Measurements from ENCODE around the gene TBCD.
"Not testable (repeated sequence)": the region's sequence is repeated elsewhere in the genome, so short reads cannot be mapped to it uniquely, and the experiment has no call there.

The TBCD gene

GRCh38 chr17:82781894-82782274, 30.0 kb downstream of the TBCD start:
- Histone ChIP-seq H3K36me3 (ENCODE audit: insufficient read depth, low read length) (peaks cover 32% of the 10 kb centered on the region), H3K9me3 (ENCODE audit: low read length) (no peaks in the 10 kb centered on the region), H3K4me1 (ENCODE audit: insufficient read depth, low read length) (peaks cover 4% of the 10 kb centered on the region), H2AFZ (ENCODE audit: low read depth, low read length) (no peak overlapping the region), H3K27me3 (ENCODE audit: insufficient read depth, low read length) (no peaks in the 10 kb centered on the region), H3K4me3 (ENCODE audit: low read length) (no peak overlapping the region)

- Histone ChIP-seq H3K4me1 (ENCODE audit: insufficient read depth, low read length) (peaks cover 4% of the 10 kb centered on the region), H3K9me3 (ENCODE audit: low read length) (no peaks in the 10 kb centered on the region), H2AFZ (ENCODE audit: low read depth, low read length) (no peak overlapping the region), H3K27me3 (ENCODE audit: insufficient read depth, low read length) (no peaks in the 10 kb centered on the region), H3K4me3 (ENCODE audit: low read length) (no peak overlapping the region), H3K36me3 (ENCODE audit: insufficient read depth, low read length) (peaks cover 30% of the 10 kb centered on the region)
These were observed 30.9 kb downstream of the TBCD start for GRCh38 chr17:82782657-82783207.

- Histone ChIP-seq H3K36me3 (ENCODE audit: insufficient read depth, low read length) (peaks cover 30% of the 10 kb centered on the region), H3K4me1 (ENCODE audit: insufficient read depth, low read length) (peaks cover 4% of the 10 kb centered on the region), H3K9me3 (ENCODE audit: low read length) (no peaks in the 10 kb centered on the region), H3K27me3 (ENCODE audit: insufficient read depth, low read length) (no peaks in the 10 kb centered on the region), H2AFZ (ENCODE audit: low read depth, low read length) (no peak overlapping the region), H3K4me3 (ENCODE audit: low read length) (no peak overlapping the region)
These were observed 31.6 kb downstream of the TBCD start for GRCh38 chr17:82783498-82783897.

GRCh38 chr17:82785581-82785980, 33.7 kb downstream of the TBCD start:
- H3K9me3 ChIP-seq (ENCODE audit: low read length); H2AFZ ChIP-seq (ENCODE audit: low read depth, low read length); H3K4me3 ChIP-seq (ENCODE audit: low read length); H3K27me3 ChIP-seq (ENCODE audit: insufficient read depth, low read length); H3K4me1 ChIP-seq (ENCODE audit: insufficient read depth, low read length): not testable (repeated sequence)
- H3K36me3 ChIP-seq (ENCODE audit: insufficient read depth, low read length): peaks cover 40% of the 10 kb centered on the region

- peaks cover 44% of the 10 kb centered on the region for H3K36me3 ChIP-seq (ENCODE audit: insufficient read depth, low read length)
- H3K27me3 ChIP-seq (ENCODE audit: insufficient read depth, low read length): no peaks in the 10 kb centered on the region
- no peak overlapping the region for H2AFZ ChIP-seq (ENCODE audit: low read depth, low read length)
- H3K4me3 ChIP-seq (ENCODE audit: low read length): no peak overlapping the region
- peaks cover 4% of the 10 kb centered on the region for H3K4me1 ChIP-seq (ENCODE audit: insufficient read depth, low read length)
- H3K9me3 ChIP-seq (ENCODE audit: low read length): no peaks in the 10 kb centered on the region
These were observed 34.6 kb downstream of the TBCD start for GRCh38 chr17:82786427-82786826.

GRCh38 chr17:82787081-82787848, 35.4 kb downstream of the TBCD start:
- no peaks in the 10 kb centered on the region for H3K27me3 ChIP-seq (ENCODE audit: insufficient read depth, low read length)
- H3K36me3 ChIP-seq (ENCODE audit: insufficient read depth, low read length): peaks cover 42% of the 10 kb centered on the region
- no peak overlapping the region for H3K4me3 ChIP-seq (ENCODE audit: low read length)
- H3K9me3 ChIP-seq (ENCODE audit: low read length): no peaks in the 10 kb centered on the region
- H2AFZ ChIP-seq (ENCODE audit: low read depth, low read length): no peak overlapping the region
- H3K4me1 ChIP-seq (ENCODE audit: insufficient read depth, low read length): no peaks in the 10 kb centered on the region

GRCh38 chr17:82788206-82789001, 36.5 kb downstream of the TBCD start:
- peaks cover 33% of the 10 kb centered on the region for H3K36me3 ChIP-seq (ENCODE audit: insufficient read depth, low read length)
- no peak overlapping the region for H3K4me3 ChIP-seq (ENCODE audit: low read length)
- H3K9me3 ChIP-seq (ENCODE audit: low read length): no peaks in the 10 kb centered on the region
- no peaks in the 10 kb centered on the region for H3K27me3 ChIP-seq (ENCODE audit: insufficient read depth, low read length)
- no peak overlapping the region for H2AFZ ChIP-seq (ENCODE audit: low read depth, low read length)
- H3K4me1 ChIP-seq (ENCODE audit: insufficient read depth, low read length): no peaks in the 10 kb centered on the region

GRCh38 chr17:82789051-82789592, 37.3 kb downstream of the TBCD start:
- peaks cover 27% of the 10 kb centered on the region for H3K36me3 ChIP-seq (ENCODE audit: insufficient read depth, low read length)

GRCh38 chr17:82789806-82790205, 37.9 kb downstream of the TBCD start:
- Histone ChIP-seq H3K36me3 (ENCODE audit: insufficient read depth, low read length) (peaks cover 20% of the 10 kb centered on the region), H3K4me1 (ENCODE audit: insufficient read depth, low read length) (no peaks in the 10 kb centered on the region), H3K9me3 (ENCODE audit: low read length) (no peaks in the 10 kb centered on the region), H2AFZ (ENCODE audit: low read depth, low read length) (no peak overlapping the region), H3K4me3 (ENCODE audit: low read length) (no peak overlapping the region), H3K27me3 (ENCODE audit: insufficient read depth, low read length) (no peaks in the 10 kb centered on the region)

More at GRCh38 chr17:82789051-82789592, 37.3 kb downstream of the TBCD start:
- Histone ChIP-seq H3K27me3 (ENCODE audit: insufficient read depth, low read length) (no peaks in the 10 kb centered on the region), H3K9me3 (ENCODE audit: low read length) (no peaks in the 10 kb centered on the region), H2AFZ (ENCODE audit: low read depth, low read length) (no peak overlapping the region), H3K4me3 (ENCODE audit: low read length) (no peak overlapping the region), H3K4me1 (ENCODE audit: insufficient read depth, low read length) (no peaks in the 10 kb centered on the region)

GRCh38 chr17:82790391-82790790, 38.5 kb downstream of the TBCD start:
- Histone ChIP-seq H3K36me3 (ENCODE audit: insufficient read depth, low read length) (peaks cover 20% of the 10 kb centered on the region), H3K27me3 (ENCODE audit: insufficient read depth, low read length) (no peaks in the 10 kb centered on the region), H3K4me3 (ENCODE audit: low read length) (no peak overlapping the region), H2AFZ (ENCODE audit: low read depth, low read length) (no peak overlapping the region), H3K9me3 (ENCODE audit: low read length) (no peaks in the 10 kb centered on the region), H3K4me1 (ENCODE audit: insufficient read depth, low read length) (no peaks in the 10 kb centered on the region)

- H3K4me3 ChIP-seq (ENCODE audit: low read length): no peak overlapping the region
- no peaks in the 10 kb centered on the region for H3K27me3 ChIP-seq (ENCODE audit: insufficient read depth, low read length)
- H3K9me3 ChIP-seq (ENCODE audit: low read length): no peaks in the 10 kb centered on the region
- H3K36me3 ChIP-seq (ENCODE audit: insufficient read depth, low read length): peaks cover 22% of the 10 kb centered on the region
- no peaks in the 10 kb centered on the region for H3K4me1 ChIP-seq (ENCODE audit: insufficient read depth, low read length)
- no peak overlapping the region for H2AFZ ChIP-seq (ENCODE audit: low read depth, low read length)
These were observed 39.7 kb downstream of the TBCD start for GRCh38 chr17:82791532-82791931.

GRCh38 chr17:82793974-82794630, 42.2 kb downstream of the TBCD start:
- H3K36me3 ChIP-seq (ENCODE audit: insufficient read depth, low read length): peaks cover 29% of the 10 kb centered on the region
- H3K27me3 ChIP-seq (ENCODE audit: insufficient read depth, low read length): no peaks in the 10 kb centered on the region
- no peaks in the 10 kb centered on the region for H3K4me1 ChIP-seq (ENCODE audit: insufficient read depth, low read length)
- H2AFZ ChIP-seq (ENCODE audit: low read depth, low read length): no peak overlapping the region
- H3K9me3 ChIP-seq (ENCODE audit: low read length): no peaks in the 10 kb centered on the region
- no peak overlapping the region for H3K4me3 ChIP-seq (ENCODE audit: low read length)

Measured in neuron (in vitro differentiated cells).